ENCODE measurements around the gene PRSS57.

DNA sequence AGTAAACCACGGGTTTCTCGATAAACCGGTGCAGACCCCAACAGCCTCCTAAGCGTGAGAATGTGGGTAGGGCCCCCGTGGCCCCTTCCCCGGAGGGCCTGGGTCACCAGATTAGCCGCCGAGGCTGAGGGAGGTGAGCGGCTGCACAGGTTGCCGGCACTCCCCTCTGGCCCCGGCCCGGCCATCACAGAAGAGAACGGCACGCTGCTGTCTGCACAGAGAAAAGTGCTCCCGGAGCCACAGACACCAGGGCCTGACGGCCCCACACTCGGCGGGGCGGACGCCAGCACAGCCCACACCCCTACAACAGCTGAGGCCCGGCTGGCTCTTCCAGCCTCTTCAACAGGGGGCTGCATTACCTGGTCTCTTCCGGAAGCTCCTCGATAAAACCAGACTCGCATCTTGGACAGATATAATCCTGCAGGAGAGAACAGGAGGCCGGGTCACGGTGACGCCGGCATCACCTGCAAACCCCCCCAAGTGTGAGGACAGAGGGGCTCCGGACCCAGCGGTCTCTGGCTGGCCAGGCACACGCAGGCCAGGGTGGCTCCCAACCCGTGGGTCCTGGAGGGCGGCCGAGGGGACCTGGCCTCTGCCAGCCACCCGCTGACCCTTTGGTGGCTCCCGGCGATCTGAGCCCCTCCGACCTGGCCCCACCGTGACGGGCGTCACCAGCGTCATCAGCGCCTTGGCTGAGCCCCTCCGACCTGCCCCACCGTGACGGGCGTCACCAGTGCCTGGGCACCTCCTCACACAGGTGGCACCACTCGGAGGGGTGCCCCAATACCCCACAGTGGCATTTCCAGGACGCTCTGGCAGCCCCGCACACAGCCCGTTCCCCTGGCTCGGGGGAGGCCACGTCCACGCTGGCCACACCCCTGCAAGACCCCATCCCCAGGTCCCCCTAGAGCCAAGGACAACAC, 42.5 kb downstream of the PRSS57 start:
- TF ChIP-seq POLR2A (IDR thresholded peaks at IDR 0.05; ENCODE audit: low read length) (no peak), GATA1 (IDR thresholded peaks at IDR 0.05; ENCODE audit: low read depth, low read length) (no peak)

All from erythroblast (primary cell).